K562 (cell line): Measurements from ENCODE around the gene ZFYVE28. TPM values are rescaled to one million over a fixed set of nuclear protein-coding genes. Genes with fewer than 3 reads are reported as not detected.

Experiments used
- ATAC-seq: fragments of 200-7000 bp; cut with Tn5 transposase; 3 replicates; pipeline ENCODE4 v1.9.1; 2020; ENCODE audit warnings: moderate library complexity
- BruUV-seq: library from RNA; stranded (reverse); fragments of 400-500 nt; replicated peaks from 2 replicates; lab custom pipeline; 2021; lab: Mats Ljungman, UMichigan
- CTCF ChIA-PET: fragments of 300-600 bp; formaldehyde crosslinking; extraction: SDS; loops from one replicate; lab custom pipeline; 2021; ENCODE audit warnings: low intra/inter-chr PET ratio; lab: Yijun Ruan, JAX
- POLR2A ChIA-PET: fragments of 300-600, 350-650 bp; sonication (Branson Sonifier 250); formaldehyde crosslinking; extraction: SDS; loops from one replicate; lab custom pipeline; 2021; ENCODE audit warnings: antibody characterized with exemption, inconsistent platforms; lab: Yijun Ruan, JAX
- DNase-seq, 4 experiments: peaks; one replicate each; pipeline versions ENCODE4 v3.0.0 to v3.0.0-alpha.2; 2011 to 2018; ENCODE audit warnings: low spot score in 3 of 4, mixed read lengths in 3 of 4; ENCODE audit errors: extremely low read depth in 1 of 4
- FAIRE-seq: peaks from 2 replicates; lab custom pipeline; 2011; peaks lifted over from hg19 to GRCh38; lab: Jason Lieb, UNC
- H2AFZ ChIP-seq: 2 replicates; pipeline ENCODE4 v1.6.0; 2011; ENCODE audit warnings: low read depth, low read length, control low read depth, inconsistent platforms
- H3K27ac ChIP-seq: fragments of 200-600 bp; 3 replicates; pipeline ENCODE4 v1.8.0; 2011; ENCODE audit warnings: low read depth, mild to moderate bottlenecking, control low read depth, inconsistent platforms, low read length, moderate library complexity, mixed read lengths; ENCODE audit errors: extremely low read depth
- H3K27me3 ChIP-seq, 2 experiments: fragments of 300-600 bp in 1 of 2; 2 replicates in 1 of 2; 3 replicates in 1 of 2; pipeline versions ENCODE4 v1.6.0 to v1.8.0; 2011; ENCODE audit warnings: inconsistent platforms in 2 of 2, low read length in 2 of 2, mild to moderate bottlenecking in 1 of 2, mixed read lengths in 1 of 2, moderate library complexity in 1 of 2; ENCODE audit not compliant: control insufficient read depth in 2 of 2, insufficient read depth in 2 of 2
- H3K36me3 ChIP-seq: fragments of 300-600 bp; 3 replicates; pipeline ENCODE4 v1.8.0; 2011; ENCODE audit warnings: mild to moderate bottlenecking, low read length, inconsistent platforms; ENCODE audit not compliant: control insufficient read depth, insufficient read depth
- H3K4me1 ChIP-seq, 2 experiments: fragments of 200-600 bp in 1 of 2; replicated peaks in 1 of 2; 2 replicates in 1 of 2; 3 replicates in 1 of 2; pipeline versions ENCODE4 v1.5.1 to v1.8.0; 2011; ENCODE audit warnings: inconsistent platforms in 2 of 2, low read length in 2 of 2, mild to moderate bottlenecking in 1 of 2, mixed read lengths in 1 of 2, moderate library complexity in 1 of 2; ENCODE audit not compliant: control insufficient read depth in 2 of 2, insufficient read depth in 2 of 2
- H3K4me2 ChIP-seq: 2 replicates; pipeline ENCODE4 v1.6.1; 2011; ENCODE audit warnings: low read length, control low read depth, inconsistent platforms, mixed read lengths; ENCODE audit not compliant: insufficient read depth
- H3K4me3 ChIP-seq: fragments of 200-600 bp; sonication (generic), shearing (Covaris generic); 2 replicates; pipeline ENCODE4 v1.5.1; 2016; ENCODE audit warnings: control low read depth, inconsistent platforms
- H3K79me2 ChIP-seq: fragments of 200-600 bp; 3 replicates; pipeline ENCODE4 v1.8.0; 2011; ENCODE audit warnings: low read length, inconsistent platforms; ENCODE audit not compliant: control insufficient read depth, insufficient read depth
- H3K9ac ChIP-seq, 2 experiments: 2 replicates each; pipeline versions ENCODE4 v1.6.0 to v1.6.1; 2011; ENCODE audit warnings: low read depth in 2 of 2, low read length in 2 of 2, control low read depth in 1 of 2, inconsistent platforms in 1 of 2, mild to moderate bottlenecking in 1 of 2, mixed read lengths in 1 of 2; ENCODE audit not compliant: insufficient read depth in 1 of 2
- H3K9me1 ChIP-seq: one replicate; pipeline ENCODE4 v1.6.0; 2011; ENCODE audit warnings: inconsistent platforms, mild to moderate bottlenecking, low read length, moderate library complexity; ENCODE audit not compliant: control insufficient read depth, insufficient read depth
- H3K9me3 ChIP-seq: replicated peaks from 2 replicates; pipeline ENCODE4 v1.5.1; 2011; ENCODE audit warnings: low read depth, low read length, inconsistent platforms; ENCODE audit not compliant: control insufficient read depth, insufficient read depth
- H4K20me1 ChIP-seq: replicated peaks from 2 replicates; pipeline ENCODE4 v1.6.1; 2011; ENCODE audit warnings: low read length, inconsistent platforms, mixed read lengths; ENCODE audit not compliant: control insufficient read depth, insufficient read depth
- DMBX1 ChIP-seq: fragments of 250-450 bp; sonication (Bioruptor Pico); IDR thresholded peaks from 2 replicates; pipeline ENCODE4 v1.8.0; 2022; ENCODE audit warnings: inconsistent platforms, mild to moderate bottlenecking, moderate library complexity, borderline replicate concordance
- ESRRB ChIP-seq: fragments of 250-450 bp; sonication (Bioruptor Pico); IDR thresholded peaks from 2 replicates; pipeline ENCODE4 v1.5.0; 2020; ENCODE audit warnings: mild to moderate bottlenecking, moderate library complexity, borderline replicate concordance
- FOS ChIP-seq: IDR thresholded peaks from 3 replicates; pipeline ENCODE4 v1.6.1; 2011; ENCODE audit not compliant: insufficient read length; ENCODE audit errors: extremely low read depth
- HMGN3 ChIP-seq: IDR thresholded peaks from 2 replicates; pipeline ENCODE4 v1.6.1; 2011; ENCODE audit warnings: borderline replicate concordance, low read depth, mild to moderate bottlenecking, mixed read lengths, low read length; ENCODE audit not compliant: insufficient read length; ENCODE audit errors: extremely low read depth
- PHF8 ChIP-seq: fragments of 200-600 bp; sonication (generic); IDR thresholded peaks from 2 replicates; pipeline ENCODE4 v1.6.1; 2012; ENCODE audit warnings: mixed run types, mild to moderate bottlenecking, inconsistent platforms, low read length, moderate library complexity, borderline replicate concordance
- SREBF2 ChIP-seq: sonication (generic); formaldehyde crosslinking; IDR thresholded peaks from 2 replicates; pipeline ENCODE4 v1.4.0; 2020; ENCODE audit warnings: mild to moderate bottlenecking, missing genetic modification reagents
- SRSF9 ChIP-seq: fragments of 200-400 bp; formaldehyde crosslinking; IDR thresholded peaks from 2 replicates; pipeline ENCODE4 v1.6.1; 2017; ENCODE audit warnings: low read depth, low read length, borderline replicate concordance
- ZNF134 ChIP-seq: fragments of 250-450 bp; sonication (Bioruptor Pico); conservative IDR thresholded peaks from 2 replicates; pipeline ENCODE4 v1.4.0; 2020
- ZNF263 ChIP-seq: sonication (generic); formaldehyde crosslinking; IDR thresholded peaks from 2 replicates; pipeline ENCODE4 v1.8.0; 2022; ENCODE audit warnings: mild to moderate bottlenecking, missing genetic modification reagents, borderline replicate concordance
- ZNF280A ChIP-seq: fragments of 450-650 bp; IDR thresholded peaks from 2 replicates; pipeline ENCODE4 v1.6.1; 2018; ENCODE audit warnings: mild to moderate bottlenecking, low read depth; ENCODE audit not compliant: partially characterized antibody
- ZNF41 ChIP-seq: fragments of 250-450 bp; sonication (Bioruptor Pico); conservative IDR thresholded peaks from 2 replicates; pipeline ENCODE4 v1.4.0; 2020; ENCODE audit warnings: mild to moderate bottlenecking
- ZNF766 ChIP-seq: fragments of 200-800 bp; sonication (Bioruptor generic); conservative IDR thresholded peaks from 2 replicates; pipeline ENCODE4 v1.6.1; 2016; ENCODE audit warnings: missing genetic modification characterization, missing compliant biosample characterization
- WGBS: fragments of 100-300 bp; shearing (Covaris generic); methylation state at CpG from one replicate; pipeline ENCODE4 v1.1.6; 2016; ENCODE audit warnings: low coverage, mixed read lengths; ENCODE audit not compliant: insufficient coverage; ENCODE audit errors: missing lambda C conversion rate; 5-methylcytosine and 5-hydroxymethylcytosine counted together
- in situ Hi-C: fragments of 300-500 bp; cut with MboI; formaldehyde crosslinking; loops from 4 replicates; pipeline ENCODE4 v1.15.0; 2018; ENCODE audit warnings: inconsistent platforms, mixed read lengths
- intact Hi-C: fragments of 100-400 bp; cut with micrococcal nuclease; formaldehyde crosslinking; loops from 2 replicates; pipeline ENCODE4 v1.14.2; 2022
- polyA plus RNA-seq, 8 experiments: library from polyadenylated mRNA; depleted of rRNA in 4 of 8; stranded (reverse) in 5 of 8; unstranded in 3 of 8; fragments of >200 nt; fragmentation: Nextera tagmentation in 2 of 8; fragmentation: Illumina TruSeq in 1 of 8; extraction: Ambion mirVana in 2 of 8; extraction: Trizol in 1 of 8; gene quantifications; 2 replicates each; pipeline versions ENCODE4 v1.2.1 to v1.2.3, GENCODE V29; 2011 to 2014; ENCODE audit warnings: inconsistent platforms in 1 of 8, missing spikeins in 1 of 8
- total RNA-seq, 7 experiments: library from RNA; depleted of rRNA in 6 of 7; stranded (reverse); fragments of >200 nt in 6 of 7; fragmentation: Illumina TruSeq in 2 of 7; extraction: Trizol in 2 of 7; gene quantifications; 2 replicates each; pipeline versions ENCODE4 v1.2.1 to v1.2.3, GENCODE V29; 2011 to 2021; ENCODE audit warnings: low replicate concordance in 1 of 7
- TF ChIP-seq, protein P1 (sequence below): fragments of 250-450 bp; sonication (Bioruptor Pico); IDR thresholded peaks from 2 replicates; pipeline ENCODE4 v1.4.0; 2020

The ZFYVE28 gene
- total and polyA plus RNA-seq, 9 of the 15 experiments (the other 6 are each of a cell fraction or from before 2014, with no cell fraction given): 1.3 to 24.8 (median 8.9) TPM

GRCh38 chr4:2352171-2352570 is 66.3 kb downstream of the ZFYVE28 start:
- BruUV-seq: no TSS peak
- WGBS: 84% methylated on average over 6 of the region's 10 CpGs
- no peak overlapping the region for H3K9ac ChIP-seq
- no peaks in the 10 kb centered on the region; the same call in 1 of the 2 replicates for H4K20me1 ChIP-seq
- DNase-seq (no peak), FAIRE-seq (no peak), ATAC-seq (no peak)
- POLR2A ChIA-PET: interaction anchor here (0.6 to 1.3 kb wide), 3 partner anchors 14 to 476 kb away, joined by 3 to 4 read pairs (median 4); no protein-coding TSS in a partner anchor
- H3K36me3 ChIP-seq: peaks cover 4% of the 10 kb centered on the region; the same call in 1 of the 3 replicates
- CTCF ChIA-PET: no interaction called here
- H3K9me1 ChIP-seq: peaks cover 5% of the 10 kb centered on the region
- H2AFZ ChIP-seq: no peak overlapping the region
- intact Hi-C loops: loop anchor here (5.0 kb wide), 1 partner anchor 130 kb away; no protein-coding TSS in a partner anchor
- in situ Hi-C loops: no loop called here
- H3K9me3 ChIP-seq: no peaks in the 10 kb centered on the region
- H3K4me2 ChIP-seq: no peak overlapping the region
- TF ChIP-seq ZNF263 (CRISPR knock-in tag) (peak; percentile 38; the same call in 1 of the 2 replicates), ZNF766 (CRISPR knock-in tag) (no peak)
- H3K27ac ChIP-seq: no peak overlapping the region
- H3K4me1 ChIP-seq: peaks cover 0 to 25% of the 10 kb centered on the region in 2 experiments; a peak in 2 of 5 replicates
- peaks cover 5% of the 10 kb centered on the region; the same call in 2 of the 3 replicates for H3K79me2 ChIP-seq
- no peak overlapping the region for H3K4me3 ChIP-seq
- no peaks in the 10 kb centered on the region for H3K27me3 ChIP-seq

DNA sequence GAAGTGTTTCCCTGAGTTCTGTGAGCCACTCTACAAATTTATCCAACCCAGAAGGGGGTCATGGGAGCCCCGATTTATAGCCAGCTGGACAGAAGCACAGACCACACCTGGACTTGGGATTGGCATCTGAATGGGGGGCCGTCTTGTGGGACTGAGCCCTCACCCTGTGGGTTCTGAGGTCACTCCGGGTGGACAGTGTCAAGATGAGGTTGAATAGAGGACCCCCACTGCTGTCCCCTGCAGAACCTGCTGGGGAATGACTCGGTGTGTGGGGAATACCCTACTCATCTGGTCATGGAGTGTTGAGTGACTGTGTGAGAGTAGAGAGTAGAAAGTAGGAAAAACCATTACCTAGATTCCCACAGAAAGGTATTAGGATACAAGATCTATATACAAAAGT is 67.5 kb downstream of the ZFYVE28 start:
- H3K27me3 ChIP-seq: no peaks in the 10 kb centered on the region
- no peak overlapping the region for H3K27ac ChIP-seq
- peaks cover 4% of the 10 kb centered on the region; the same call in 2 of the 3 replicates for H3K79me2 ChIP-seq
- ChIA-PET CTCF (no interaction called here), POLR2A (no interaction called here)
- intact Hi-C loops (loop anchor here (5.0 kb wide), 1 partner anchor 129 kb away; no protein-coding TSS in a partner anchor), in situ Hi-C loops (no loop called here)
- no peak overlapping the region for H3K4me3 ChIP-seq
- WGBS: 68% methylated on average over 4 of the region's 4 CpGs
- H2AFZ ChIP-seq: no peak overlapping the region
- H3K4me1 ChIP-seq: peaks cover 0 to 20% of the 10 kb centered on the region in 2 experiments; a peak in 2 of 5 replicates
- no peak for FAIRE-seq
- H3K9ac ChIP-seq: no peak overlapping the region
- H3K4me2 ChIP-seq: no peak overlapping the region
- no peaks in the 10 kb centered on the region; the same call in 1 of the 2 replicates for H4K20me1 ChIP-seq
- ATAC-seq: no peak
- DNase-seq: no peak
- no peaks in the 10 kb centered on the region for H3K9me3 ChIP-seq
- H3K9me1 ChIP-seq: peaks cover 5% of the 10 kb centered on the region
- H3K36me3 ChIP-seq: peaks cover 4% of the 10 kb centered on the region; the same call in 1 of the 3 replicates
- no TSS peak for BruUV-seq
- no peak for TF ChIP-seq HMGN3
- TF ChIP-seq DMBX1 (CRISPR knock-in tag): no peak
- TF ChIP-seq FOS: no peak
- no peak for TF ChIP-seq ESRRB (CRISPR knock-in tag)
- no peak for TF ChIP-seq ZNF41
- TF ChIP-seq, protein P1, sequence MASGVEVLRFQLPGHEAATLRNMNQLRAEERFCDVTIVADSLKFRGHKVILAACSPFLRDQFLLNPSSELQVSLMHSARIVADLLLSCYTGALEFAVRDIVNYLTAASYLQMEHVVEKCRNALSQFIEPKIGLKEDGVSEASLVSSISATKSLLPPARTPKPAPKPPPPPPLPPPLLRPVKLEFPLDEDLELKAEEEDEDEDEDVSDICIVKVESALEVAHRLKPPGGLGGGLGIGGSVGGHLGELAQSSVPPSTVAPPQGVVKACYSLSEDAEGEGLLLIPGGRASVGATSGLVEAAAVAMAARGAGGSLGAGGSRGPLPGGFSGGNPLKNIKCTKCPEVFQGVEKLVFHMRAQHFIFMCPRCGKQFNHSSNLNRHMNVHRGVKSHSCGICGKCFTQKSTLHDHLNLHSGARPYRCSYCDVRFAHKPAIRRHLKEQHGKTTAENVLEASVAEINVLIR (CRISPR knock-in tag): no peak
- TF ChIP-seq ZNF134 (CRISPR knock-in tag): no peak
- TF ChIP-seq SREBF2 (CRISPR knock-in tag): no peak
- TF ChIP-seq PHF8: no peak
- no peak for TF ChIP-seq SRSF9
- TF ChIP-seq ZNF280A: no peak
